NB4 (cell line): ENCODE data around the gene FAM163A.

Experiments
- CTCF ChIP-seq: IDR thresholded peaks from one replicate; pipeline ENCODE4 v1.5.1; 2012; ENCODE audit warnings: low read depth, low read length
- MAX ChIP-seq: IDR thresholded peaks from 2 replicates; pipeline ENCODE4 v1.6.1; 2011; ENCODE audit warnings: low read depth, low read length
- POLR2A ChIP-seq: IDR thresholded peaks from 2 replicates; pipeline ENCODE4 v1.6.1; 2011; ENCODE audit warnings: mild to moderate bottlenecking; ENCODE audit not compliant: insufficient read length; ENCODE audit errors: extremely low read depth

GRCh38 chr1:179788259-179788658 lies 45.2 kb downstream of the FAM163A start:
- TF ChIP-seq POLR2A (no peak), CTCF (no peak), MAX (no peak)
